NCI-H146 (cell line): Measurements from ENCODE around the gene RPUSD3.
"Not testable (repeated sequence)": the region's sequence is repeated elsewhere in the genome, so short reads cannot be mapped to it uniquely, and the experiment has no call there.

Experiments used
- DNase-seq: peaks from one replicate; lab custom pipeline; 2025; lab: John Stamatoyannopoulos, UW

RPUSD3 gene

DNA sequence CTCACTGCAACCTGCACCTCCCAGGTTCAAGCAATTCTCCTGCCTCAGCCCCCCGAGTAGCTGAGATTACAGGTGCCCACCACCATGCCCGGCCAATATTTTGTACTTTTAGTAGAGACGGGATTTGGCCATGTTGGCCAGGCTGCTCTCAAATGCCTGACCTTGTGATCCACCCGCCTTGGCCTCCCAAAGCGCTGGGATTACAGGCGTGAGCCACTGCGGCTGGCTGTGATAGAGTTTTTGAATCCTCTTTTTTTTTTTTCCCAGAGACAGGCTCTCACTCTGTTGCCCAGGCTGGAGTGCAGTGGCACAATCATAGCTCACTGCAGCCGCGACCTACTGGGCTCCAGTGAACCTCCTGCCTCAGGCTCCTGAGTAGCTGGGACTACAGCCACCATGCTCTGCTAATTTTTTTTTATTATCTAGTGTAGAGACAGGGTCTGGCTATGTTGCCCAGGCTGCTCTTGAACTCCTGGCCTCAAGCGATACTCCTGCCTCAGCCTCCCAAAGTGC is 21.4 kb upstream of the RPUSD3 start:
- DNase-seq = not testable (repeated sequence)

DNA sequence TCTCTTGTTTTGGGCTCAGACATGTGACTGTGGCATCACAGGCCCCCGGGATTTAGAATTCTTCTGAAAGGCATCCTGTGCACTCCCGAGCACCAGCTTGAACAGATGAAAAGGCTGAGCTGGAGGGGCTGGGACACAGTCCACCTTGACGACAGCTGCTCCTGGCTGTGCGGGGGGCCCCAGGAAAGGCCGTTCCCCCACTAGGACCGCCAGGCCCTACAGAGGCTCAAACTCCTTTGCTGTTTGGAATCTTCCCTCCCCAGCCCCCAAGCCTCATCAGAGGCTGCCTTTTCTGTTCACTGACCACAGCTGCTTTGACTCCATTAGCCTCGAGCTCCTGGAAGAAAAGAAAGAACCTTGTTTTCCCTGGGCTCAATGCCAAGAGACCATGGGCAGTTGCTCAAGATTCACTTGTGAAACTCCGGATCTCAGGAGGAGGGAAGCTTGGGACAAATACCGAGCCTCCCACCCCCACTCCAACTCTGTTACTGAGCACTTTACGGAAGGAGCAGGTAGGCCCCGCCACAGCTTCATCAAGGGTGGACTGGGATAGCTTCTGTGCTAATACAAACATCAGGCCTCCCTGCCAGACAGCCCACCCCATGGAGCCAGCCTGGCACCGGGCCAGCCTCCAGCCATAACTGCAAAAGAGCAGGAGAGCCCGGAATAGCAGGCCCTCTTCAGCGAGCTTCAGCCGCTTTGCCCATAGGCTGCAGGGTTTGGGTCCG is 20.6 kb upstream of the RPUSD3 start:
- DNase-seq = peak; percentile 54

DNA sequence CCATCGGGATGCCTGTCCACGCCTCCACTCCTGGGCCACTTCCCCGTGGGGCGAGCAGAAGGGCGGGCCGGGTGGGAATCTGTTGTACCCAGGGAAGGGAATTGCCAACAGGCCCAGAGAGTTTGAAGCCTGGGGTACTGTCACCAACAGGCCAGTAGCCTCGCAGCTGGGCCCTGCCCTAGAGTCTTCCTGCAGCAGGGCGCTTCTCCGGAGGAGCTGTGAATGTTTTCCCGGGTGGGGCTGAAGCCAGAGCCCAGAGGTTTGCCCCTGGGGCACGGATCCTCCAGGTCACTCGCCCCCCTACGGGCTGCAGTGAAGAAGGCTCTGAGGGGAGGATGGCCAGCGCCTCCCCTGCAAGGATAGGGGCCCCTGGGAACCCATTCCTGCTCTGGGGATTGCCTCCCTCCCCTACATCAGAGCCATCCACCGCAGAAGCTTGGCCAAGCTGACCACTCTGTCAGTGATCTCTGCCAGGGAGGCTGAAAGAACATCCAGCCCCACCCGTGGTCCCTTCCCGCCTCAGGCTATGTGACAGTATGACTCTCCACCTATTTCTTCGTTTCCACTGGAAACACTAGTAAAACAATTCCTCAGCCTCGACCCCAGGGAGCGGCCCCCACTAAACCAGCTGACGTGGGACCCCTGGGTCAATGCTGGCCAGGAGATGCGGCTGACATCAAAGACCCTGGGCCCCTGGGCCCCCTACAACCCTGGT is 19.4 kb upstream of the RPUSD3 start:
- DNase-seq = no peak

DNA sequence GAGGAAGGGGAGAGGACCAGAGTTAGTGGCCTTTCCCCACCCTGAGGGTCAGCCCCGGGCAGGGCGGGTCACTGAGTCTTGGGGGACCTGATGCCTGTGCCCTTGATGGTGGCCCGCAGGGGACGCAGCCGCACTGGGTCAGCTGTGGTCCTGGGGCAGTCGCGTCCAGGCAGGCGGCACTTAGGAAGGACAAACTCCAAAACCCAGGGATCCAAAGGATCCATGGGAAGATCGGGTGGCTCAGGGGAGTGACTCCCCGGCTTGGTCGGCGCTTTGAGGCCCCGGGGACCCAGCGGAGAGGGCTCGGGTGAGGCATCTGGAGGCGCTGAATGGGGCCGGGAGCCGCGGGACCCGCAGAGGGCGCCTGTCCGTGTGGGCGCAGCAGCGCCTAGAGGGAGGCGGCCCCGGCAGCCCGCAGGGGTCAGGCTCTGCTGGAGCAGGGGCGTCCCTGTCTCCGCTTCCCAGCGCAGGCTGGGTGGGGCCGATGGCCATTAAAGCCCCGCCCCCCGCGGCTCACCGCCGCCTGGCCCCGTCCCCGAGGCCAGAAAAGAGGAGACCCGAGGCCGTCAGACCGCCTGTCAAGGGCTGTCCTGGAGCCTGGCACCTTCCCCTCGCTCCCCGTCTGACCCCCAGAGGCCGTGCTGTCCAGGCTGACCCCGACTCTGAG is 18.7 kb upstream of the RPUSD3 start:
- peak; percentile 50 for DNase-seq

DNA sequence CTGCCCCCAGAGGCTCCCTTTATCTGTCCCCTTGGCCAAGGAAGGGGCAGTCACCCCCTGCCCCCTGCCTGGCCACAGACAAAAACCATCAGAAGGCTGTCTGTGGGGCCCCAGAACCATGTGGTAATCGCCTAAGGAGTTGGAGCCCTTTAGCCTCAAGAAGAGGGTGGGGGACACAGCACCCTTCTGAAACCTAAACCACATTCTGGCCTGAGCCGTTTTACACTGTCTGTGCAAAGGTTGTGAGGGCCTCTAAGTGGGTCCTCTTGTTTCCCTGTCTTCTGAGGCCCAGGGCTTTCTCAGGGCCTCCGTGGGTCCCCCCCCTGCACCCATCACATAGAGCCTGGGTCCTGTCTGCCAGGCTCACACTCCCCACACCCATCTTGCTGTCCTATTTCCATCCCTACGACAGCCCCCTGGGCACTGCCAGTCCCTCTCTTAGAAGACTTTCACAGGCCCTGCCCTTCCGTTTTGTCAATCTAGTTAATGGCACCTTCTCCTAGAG is 17.9 kb upstream of the RPUSD3 start:
- DNase-seq = no peak

DNA sequence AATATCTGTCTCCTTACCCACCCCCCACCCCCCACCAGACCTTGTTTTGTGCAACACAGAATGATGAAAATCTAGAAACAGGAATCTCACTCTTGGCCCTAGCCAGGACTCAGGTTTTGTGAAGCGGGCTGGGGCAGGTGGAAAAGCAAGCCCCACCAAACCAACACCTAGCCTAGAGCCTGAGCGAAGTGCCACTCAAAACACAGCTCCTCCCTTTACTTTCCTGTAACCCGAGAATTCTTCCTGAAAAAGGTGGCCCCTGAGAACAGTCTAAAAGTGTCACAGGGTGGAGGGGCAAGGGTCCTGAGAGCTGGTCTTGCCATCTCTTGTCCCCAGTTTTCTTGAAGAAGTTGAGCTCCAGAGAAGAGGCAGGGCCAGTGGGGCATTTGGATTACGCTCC is 17.4 kb upstream of the RPUSD3 start:
- DNase-seq = no peak

DNA sequence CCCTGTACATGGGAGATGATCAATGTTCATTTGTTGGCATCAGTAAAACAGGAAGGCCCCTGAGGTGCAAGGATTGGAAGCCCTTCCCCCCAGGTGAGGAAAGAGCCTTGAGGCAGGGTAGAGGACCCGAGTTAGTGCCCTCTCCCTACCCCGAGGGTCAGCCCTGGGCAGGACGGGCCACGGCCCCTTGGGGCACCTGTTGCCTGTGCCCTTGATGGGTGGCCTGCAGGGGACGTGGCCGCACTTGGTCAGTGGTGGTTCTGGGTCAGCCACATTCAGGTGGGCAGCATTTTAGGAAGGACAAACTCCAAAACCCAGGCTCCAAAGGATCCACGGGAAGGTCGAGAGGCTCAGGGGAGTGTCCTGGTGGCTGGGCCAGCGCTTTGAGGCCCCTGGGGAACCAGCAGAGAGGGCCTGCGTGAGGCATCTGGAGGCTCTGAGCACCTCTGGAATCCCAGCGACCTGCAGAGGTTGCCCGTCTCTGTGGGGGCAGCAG is 15.8 kb upstream of the RPUSD3 start:
- no peak for DNase-seq

DNA sequence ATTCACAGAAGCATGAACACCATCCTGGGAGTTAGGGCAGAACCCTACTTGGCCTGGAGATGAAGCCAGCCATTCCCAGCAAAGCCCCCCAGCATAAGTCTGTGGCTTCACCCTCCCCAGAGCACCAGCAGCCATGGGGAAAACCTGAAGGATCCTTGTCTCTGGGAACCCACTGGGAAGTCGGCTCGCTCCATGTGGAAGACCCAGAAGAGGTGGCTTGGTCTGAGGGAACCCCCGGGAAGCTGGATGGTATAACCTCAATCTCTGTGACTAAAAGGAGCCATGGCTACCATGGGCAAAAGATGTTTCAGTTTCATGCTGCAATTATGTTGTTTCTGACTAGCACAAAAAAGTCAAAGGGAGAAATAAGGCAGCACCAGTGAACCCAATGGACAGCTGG is 11.8 kb upstream of the RPUSD3 start:
- no peak for DNase-seq

DNA sequence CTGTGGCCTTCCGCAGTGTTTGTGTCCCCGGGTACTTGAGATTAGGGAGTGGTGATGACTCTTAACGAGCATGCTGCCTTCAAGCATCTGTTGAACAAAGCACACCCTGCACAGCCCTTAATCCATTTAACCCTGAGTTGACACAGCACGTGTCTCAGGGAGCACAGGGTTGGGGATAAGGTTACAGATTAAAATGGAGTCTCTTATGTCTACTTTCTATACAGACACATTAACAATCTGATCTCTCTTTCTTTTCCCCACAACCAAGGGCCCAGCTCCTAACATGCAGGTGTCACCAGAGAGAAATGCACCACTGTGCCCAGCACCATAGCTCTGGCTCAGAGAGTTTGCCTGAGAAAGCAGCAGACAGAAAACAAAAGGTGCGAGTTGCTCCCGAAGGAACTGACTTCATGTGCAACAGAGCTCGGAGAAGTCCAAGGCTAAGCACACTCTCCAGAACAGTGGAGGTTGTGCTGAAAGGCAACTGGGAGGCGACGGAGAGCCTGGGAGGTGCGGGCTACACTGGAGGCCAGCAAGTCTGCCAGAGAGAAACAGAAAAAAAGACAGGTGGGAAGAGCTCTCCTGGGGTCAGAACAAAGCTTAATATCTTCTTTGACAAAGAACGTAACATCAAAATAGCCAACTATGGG is 10.6 kb upstream of the RPUSD3 start:
- DNase-seq = not testable (repeated sequence)

DNA sequence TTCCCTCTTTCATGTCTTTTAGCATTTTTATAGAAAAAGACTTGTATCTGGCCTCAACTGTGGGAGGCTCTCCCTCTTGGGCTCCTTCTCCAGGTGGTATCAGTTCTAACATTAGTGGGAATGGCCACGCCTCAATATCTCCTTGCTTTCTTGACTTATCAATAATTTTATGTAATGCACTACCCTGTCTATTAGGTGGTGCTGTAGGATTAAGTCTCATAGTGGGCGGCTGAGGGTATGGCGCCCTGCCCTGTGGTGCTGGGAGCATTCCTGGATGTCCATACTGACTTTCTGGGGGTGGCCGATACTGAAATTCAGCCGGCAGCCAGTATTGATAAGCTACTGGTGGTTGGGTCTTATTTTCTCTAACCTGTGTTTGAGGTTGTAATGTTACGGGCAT is 8.7 kb upstream of the RPUSD3 start:
- DNase-seq = no peak

DNA sequence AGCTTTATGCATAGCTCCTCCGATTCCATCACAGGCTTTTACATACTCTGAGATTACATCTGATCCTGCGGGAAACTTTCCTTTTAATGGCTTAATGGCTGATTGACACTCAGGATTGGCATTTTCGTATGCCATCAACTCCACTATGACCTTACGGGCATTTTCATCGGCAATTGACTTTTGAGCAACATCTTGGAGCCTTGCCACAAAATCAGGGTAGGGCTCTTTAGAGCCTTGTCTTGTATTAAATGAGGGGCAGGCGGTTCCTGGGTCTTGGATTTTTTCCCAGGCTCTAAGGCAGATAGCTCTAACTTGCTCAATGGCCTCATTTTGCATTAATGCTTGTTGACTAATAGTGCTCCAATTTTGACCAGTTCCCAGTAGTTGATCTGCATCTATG is 8.1 kb upstream of the RPUSD3 start:
- not testable (repeated sequence) for DNase-seq

DNA sequence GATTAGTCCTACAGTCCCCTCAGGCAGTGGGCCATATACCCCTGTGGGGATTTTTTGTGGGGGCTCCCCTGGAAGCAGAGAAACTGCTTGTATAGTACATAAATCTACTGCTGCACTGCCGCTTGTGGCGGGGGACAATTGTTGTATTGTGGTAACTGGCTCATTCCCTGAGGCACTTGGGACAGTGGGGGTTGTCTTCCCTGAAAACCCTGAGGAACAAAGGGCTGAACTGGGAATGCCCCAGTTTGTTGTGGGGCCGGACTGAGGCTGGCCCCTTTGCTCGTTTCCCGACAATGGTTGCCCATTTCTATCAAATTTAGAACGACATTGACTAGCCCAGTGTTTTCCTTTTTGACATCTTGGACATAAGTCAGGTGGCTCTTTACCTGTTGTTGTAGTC is 7.6 kb upstream of the RPUSD3 start:
- DNase-seq = not testable (repeated sequence)

DNA sequence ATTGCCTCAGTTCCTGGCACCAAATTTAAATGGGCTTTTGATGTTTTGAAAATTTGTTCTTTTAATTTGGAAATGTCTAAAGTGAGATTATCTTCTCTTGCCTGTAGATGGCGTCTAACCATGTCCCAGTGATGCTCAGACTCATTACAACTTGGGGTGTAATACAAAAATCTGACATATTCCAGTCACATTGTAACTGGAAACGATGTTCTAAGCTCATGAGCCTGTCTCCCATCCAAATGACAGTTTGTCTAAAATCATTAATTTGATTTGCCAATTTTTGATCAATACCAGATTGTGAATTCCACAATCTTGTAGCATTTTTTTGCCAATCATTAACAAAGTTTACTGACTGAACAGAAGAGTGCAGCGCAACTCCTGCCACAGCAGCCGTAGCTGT is 5.1 kb upstream of the RPUSD3 start:
- DNase-seq = peak; percentile 22

DNA sequence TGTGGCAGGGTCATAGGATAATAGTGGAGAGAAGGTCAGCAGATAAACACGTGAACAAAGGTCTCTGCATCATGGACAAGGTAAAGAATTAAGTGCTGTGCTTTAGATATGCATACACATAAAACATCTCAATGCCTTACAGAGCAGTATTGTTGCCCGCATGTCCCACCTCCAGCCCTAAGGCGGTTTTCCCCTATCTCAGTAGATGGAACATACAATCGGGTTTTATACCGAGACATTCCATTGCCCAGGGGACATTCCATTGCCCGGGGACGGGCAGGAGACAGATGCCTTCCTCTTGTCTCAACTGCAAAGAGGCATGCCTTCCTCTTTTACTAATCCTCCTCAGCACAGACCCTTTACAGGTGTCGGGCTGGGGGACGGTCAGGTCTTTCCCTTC is 4.1 kb upstream of the RPUSD3 start:
- DNase-seq = not testable (repeated sequence)

DNA sequence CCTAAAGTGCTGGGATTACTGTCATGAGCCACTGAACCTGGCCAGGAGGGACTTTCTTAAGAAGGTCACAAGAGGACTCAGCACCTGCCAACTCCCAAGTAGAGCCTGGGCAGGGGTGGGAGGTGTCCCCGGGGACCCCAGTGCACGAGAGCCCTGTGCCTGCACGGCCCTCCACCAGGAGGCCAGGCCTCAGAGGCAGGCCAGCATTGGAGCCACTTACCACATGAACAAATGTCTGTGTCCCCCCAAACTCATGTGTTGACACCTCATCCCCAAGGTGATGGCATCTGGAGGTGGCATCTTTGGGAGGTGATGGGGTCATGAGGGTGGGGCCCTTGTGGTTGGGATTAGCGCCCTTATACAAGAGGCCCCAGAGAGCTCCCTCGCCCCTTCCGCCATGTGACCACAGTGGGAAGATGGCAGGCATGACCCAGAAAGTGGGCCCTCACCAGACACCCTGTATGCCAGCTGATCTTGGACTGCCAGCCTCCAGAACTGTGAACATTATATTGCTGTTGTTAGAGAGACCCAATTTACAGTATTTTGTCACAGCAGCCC is 3.2 kb upstream of the RPUSD3 start:
- DNase-seq = no peak

DNA sequence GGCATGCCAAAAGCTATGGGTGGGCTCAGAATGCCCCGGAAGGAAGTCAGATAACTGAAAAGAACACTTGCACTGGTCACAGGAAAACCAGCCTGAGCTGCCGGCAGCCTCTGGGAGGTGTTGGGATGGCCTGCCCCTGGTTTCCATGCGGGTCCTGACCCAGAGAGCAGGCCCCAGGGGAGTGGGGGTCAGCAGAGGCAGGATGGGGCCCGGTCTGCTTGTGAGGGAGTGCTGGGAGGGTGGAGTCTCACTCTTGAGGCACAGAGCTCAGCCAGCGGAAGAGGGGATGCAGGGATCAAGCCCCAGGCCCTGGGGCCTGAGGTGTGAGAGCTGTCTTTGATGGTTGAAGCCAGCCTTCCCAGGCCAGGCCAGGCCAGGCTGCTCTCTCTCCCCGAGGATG is 2.4 kb upstream of the RPUSD3 start:
- no peak for DNase-seq

DNA sequence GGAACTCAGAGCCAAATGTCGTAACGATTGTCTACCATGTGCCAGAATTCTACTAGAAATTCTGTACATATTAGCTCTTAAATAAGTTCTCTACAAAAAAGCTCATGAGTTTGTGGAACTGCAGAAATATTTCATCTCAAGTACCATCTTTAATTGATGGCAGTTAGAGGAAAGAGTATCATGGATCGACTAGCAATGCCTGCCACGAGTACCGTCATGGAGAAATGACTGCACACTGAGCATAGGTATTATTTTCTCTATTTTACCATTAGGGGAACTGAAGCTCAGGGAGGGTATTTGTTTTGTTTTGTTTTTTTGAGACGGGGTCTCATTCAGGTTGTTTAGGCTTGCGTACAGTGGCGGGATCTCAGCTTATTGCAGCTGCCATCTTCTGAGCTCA is 2.8 kb downstream of the RPUSD3 start:
- no peak for DNase-seq

DNA sequence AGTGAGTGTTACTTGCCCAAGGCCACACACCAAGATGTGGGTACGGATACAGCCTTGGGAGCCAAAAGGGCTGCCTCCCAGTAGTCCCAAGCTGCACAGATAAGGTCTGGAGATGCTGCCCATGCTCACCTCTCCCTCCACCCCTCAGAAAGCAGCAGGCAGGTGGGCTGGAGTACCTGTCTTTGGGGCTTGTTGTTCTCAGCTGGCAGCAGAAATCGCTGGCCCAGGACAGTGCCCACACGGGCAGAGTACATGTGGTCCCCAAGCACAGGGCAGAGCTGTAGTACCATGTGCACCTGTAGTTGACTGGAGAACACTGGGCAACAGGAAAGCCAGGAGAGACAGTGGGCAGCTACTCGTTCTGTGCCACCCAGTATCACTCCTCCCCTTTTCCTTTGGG is 5.0 kb downstream of the RPUSD3 start:
- DNase-seq = no peak

DNA sequence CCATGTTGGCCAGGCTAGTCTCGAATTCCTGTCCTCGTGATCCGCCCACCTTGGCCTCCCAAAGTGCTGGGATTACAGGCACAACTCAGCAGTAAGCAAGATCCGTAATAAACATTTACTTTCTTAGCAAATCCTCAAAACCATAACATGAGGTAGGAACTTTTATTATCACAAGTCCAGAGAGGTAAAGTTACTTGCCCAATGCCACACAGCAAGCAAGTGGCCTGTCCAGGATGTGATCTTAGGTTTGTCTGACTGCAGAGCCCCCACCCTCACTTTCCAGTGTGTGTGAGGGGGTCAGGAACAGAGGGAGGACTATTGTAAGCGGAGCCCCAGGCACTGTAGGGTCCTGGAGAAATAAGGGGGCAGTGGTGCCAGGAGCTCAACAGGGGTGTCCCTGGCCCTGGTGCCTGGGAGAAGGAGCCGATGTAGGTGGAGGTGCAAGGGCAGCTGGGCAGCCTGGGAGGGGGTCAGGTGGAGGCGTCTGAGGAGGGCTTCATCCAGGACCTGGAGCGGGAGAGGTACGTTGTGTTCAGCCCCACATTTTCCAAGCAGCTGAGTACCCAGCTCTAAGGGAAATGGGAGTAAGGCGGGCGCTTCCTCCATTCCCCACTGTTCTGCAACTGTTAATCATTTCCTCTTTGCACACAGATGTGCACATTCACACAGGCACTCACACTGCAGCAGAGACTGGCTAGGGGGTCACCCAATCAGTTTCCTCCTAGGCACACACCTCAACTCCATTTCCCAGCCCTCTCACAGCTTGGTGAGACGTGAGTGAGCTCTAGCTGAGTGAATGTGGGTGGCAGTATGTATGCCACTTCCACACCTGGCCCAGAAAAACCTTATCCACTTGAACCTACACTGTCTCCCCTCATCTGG is 5.9 kb downstream of the RPUSD3 start:
- no peak for DNase-seq

DNA sequence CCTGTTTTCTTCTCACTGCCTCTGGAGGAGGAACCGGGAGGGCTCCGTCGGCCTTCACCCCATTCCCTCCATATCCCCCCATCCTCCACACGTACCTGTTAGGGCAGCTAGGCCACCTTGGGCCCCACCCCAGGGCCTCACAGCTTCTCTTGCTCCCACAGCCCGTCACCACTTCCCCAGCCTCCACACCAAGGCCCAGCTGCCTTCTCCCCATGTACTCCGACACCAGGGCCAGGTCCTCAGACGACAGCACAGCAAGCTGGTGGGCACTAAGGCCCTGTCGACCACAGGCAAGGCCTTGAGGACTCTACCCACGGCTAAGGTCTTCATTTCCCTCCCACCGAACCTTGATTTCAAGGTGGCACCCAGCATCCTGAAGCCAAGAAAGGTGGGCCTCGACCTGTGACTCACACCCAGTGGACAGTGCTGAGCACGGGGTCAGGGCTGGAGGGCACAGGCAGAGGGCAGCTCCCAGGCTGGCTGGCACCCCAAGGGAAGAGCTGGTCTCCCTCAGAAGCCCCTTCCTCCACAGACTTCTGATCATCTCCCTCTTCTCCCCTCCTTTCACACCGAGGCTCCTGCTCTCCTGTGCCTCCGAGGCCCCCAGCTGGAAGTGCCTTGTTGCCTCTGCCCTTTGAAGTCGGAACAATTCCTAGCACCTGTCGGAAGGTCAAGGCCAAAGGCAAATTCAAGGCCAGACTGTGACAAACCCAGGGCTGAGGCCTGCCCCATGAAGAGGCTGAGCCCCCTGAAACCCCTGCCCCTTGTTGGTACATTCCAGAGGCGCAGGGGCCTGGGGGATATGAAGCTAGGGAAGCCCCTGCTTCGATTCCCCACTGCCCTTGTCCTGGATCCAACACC is 9.1 kb downstream of the RPUSD3 start:
- DNase-seq = no peak
